Tibial nerve (tissue), 3 donors: ENCODE measurements around the gene MAP2K1.

Experiments
- POLR2A ChIP-seq, 2 donors: fragments of 450-650 bp; IDR thresholded peaks; one replicate each; pipeline ENCODE4 v1.6.1; 2017; ENCODE audit warnings: antibody characterized with exemption in 2 of 2, mild to moderate bottlenecking in 2 of 2, moderate library complexity in 2 of 2
- TF ChIP-seq, protein P1 (sequence below), 5 experiments: fragments of 200-600 bp in 3 of 5; fragments of 450-650 bp in 2 of 5; sonication (generic) in 3 of 5; IDR thresholded peaks; one replicate each; pipeline ENCODE4 v1.5.1; 2016 to 2019; ENCODE audit warnings: antibody characterized with exemption in 5 of 5, mild to moderate bottlenecking in 3 of 5, moderate library complexity in 2 of 5

DNA sequence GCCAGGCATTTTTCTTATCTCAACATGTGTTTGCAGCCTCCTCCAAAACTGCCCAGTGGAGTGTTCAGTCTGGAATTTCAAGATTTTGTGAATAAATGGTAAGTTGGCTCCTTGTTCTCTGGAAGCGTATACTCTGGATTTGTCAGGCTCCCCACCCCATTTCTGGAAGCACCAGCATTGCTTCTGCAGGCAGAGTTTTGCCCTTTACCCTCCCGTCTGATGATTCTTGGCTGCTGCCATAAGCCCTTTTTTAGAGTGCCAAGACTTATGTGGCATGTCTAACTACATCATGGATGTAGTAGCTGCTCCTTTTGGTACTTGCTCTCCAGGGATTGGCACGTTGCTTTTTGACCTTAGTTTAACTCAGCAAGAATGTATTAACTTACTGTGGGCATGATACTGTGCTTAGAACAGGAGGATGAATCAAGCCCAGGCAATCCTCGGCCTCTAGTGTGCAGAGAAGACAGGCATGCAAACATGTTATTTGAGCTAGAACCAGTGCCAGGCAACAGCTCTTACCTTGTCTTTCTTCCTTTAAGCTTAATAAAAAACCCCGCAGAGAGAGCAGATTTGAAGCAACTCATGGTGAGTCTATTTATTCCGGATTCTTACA is 102.6 kb downstream of the MAP2K1 start:
- TF ChIP-seq POLR2A (IDR thresholded peaks at IDR 0.05): no peak
- TF ChIP-seq, protein P1, sequence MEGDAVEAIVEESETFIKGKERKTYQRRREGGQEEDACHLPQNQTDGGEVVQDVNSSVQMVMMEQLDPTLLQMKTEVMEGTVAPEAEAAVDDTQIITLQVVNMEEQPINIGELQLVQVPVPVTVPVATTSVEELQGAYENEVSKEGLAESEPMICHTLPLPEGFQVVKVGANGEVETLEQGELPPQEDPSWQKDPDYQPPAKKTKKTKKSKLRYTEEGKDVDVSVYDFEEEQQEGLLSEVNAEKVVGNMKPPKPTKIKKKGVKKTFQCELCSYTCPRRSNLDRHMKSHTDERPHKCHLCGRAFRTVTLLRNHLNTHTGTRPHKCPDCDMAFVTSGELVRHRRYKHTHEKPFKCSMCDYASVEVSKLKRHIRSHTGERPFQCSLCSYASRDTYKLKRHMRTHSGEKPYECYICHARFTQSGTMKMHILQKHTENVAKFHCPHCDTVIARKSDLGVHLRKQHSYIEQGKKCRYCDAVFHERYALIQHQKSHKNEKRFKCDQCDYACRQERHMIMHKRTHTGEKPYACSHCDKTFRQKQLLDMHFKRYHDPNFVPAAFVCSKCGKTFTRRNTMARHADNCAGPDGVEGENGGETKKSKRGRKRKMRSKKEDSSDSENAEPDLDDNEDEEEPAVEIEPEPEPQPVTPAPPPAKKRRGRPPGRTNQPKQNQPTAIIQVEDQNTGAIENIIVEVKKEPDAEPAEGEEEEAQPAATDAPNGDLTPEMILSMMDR (IDR thresholded peaks at IDR 0.05): no peak
